Measurements from ENCODE around the gene FXYD7.
"Not testable (repeated sequence)": the region's sequence is repeated elsewhere in the genome, so short reads cannot be mapped to it uniquely, and the experiment has no call there.

The FXYD7 gene

GRCh38 chr19:35167251-35168119 is 24.4 kb downstream of the FXYD7 start:
- peak; percentile 56 for DNase-seq

- DNase-seq, result peak; percentile 71
Observed at GRCh38 chr19:35168196-35168595, 25.1 kb downstream of the FXYD7 start.

- DNase-seq, result no peak
Observed at GRCh38 chr19:35169221-35169995, 26.4 kb downstream of the FXYD7 start.

GRCh38 chr19:35170359-35171061 is 27.5 kb downstream of the FXYD7 start:
- DNase-seq, result no peak

- peak; percentile 80 for DNase-seq
Observed at GRCh38 chr19:35171730-35172129, 28.7 kb downstream of the FXYD7 start.

- DNase-seq, result no peak
Observed at GRCh38 chr19:35174226-35174625, 31.2 kb downstream of the FXYD7 start.

GRCh38 chr19:35176181-35176570 is 33.1 kb downstream of the FXYD7 start:
- no peak for DNase-seq

GRCh38 chr19:35177377-35178274 is 34.6 kb downstream of the FXYD7 start:
- DNase-seq, result peak; percentile 70

GRCh38 chr19:35178701-35179100 is 35.6 kb downstream of the FXYD7 start:
- DNase-seq, result no peak

GRCh38 chr19:35179830-35180229 is 36.8 kb downstream of the FXYD7 start:
- no peak for DNase-seq

- DNase-seq, result no peak
Observed at GRCh38 chr19:35181387-35181786, 38.3 kb downstream of the FXYD7 start.

- no peak for DNase-seq
Observed at GRCh38 chr19:35184267-35184666, 41.2 kb downstream of the FXYD7 start.

GRCh38 chr19:35184884-35185283 is 41.8 kb downstream of the FXYD7 start:
- no peak for DNase-seq

- DNase-seq, result no peak
Observed at GRCh38 chr19:35194012-35194984, 51.2 kb downstream of the FXYD7 start.

GRCh38 chr19:35195830-35196229 is 52.8 kb downstream of the FXYD7 start:
- no peak for DNase-seq

- not testable (repeated sequence) for DNase-seq
Observed at GRCh38 chr19:35196861-35197260, 53.8 kb downstream of the FXYD7 start.

- DNase-seq, result no peak
Observed at GRCh38 chr19:35199481-35199880, 56.4 kb downstream of the FXYD7 start.

- no peak for DNase-seq
Observed at GRCh38 chr19:35202722-35203688, 60.0 kb downstream of the FXYD7 start.
